Posterior vena cava (tissue), 2 donors: ENCODE measurements around the gene MOGAT3. TPM values are rescaled to one million over a fixed set of nuclear protein-coding genes. Genes with fewer than 3 reads are reported as not detected.

ENCODE experiments used
- DNase-seq: peaks from one replicate; pipeline ENCODE4 v3.0.0-alpha.2; 2020; ENCODE audit warnings: low spot score
- intact Hi-C, 2 donors: fragments of 100-400 bp; cut with DNase I; formaldehyde crosslinking; loops; one replicate each; pipeline versions ENCODE4 v1.14.1 to v1.14.2; 2022 to 2023
- total RNA-seq, 2 donors: library from RNA; stranded (reverse); fragmentation: NEBNext Ultra II Directional; extraction: Animal tissue kit (Norgen Biotek cat#: 25700); gene quantifications; one replicate each; pipeline ENCODE4 v1.2.1, GENCODE V29; 2021
- donor health status: DM: yes; HTN: yes; CAD: no.
- donor health status: DM: yes; HTN: yes; CAD: no.

Gene MOGAT3
- total RNA-seq, 2 donors from 2014 or later, result not detected

DNA sequence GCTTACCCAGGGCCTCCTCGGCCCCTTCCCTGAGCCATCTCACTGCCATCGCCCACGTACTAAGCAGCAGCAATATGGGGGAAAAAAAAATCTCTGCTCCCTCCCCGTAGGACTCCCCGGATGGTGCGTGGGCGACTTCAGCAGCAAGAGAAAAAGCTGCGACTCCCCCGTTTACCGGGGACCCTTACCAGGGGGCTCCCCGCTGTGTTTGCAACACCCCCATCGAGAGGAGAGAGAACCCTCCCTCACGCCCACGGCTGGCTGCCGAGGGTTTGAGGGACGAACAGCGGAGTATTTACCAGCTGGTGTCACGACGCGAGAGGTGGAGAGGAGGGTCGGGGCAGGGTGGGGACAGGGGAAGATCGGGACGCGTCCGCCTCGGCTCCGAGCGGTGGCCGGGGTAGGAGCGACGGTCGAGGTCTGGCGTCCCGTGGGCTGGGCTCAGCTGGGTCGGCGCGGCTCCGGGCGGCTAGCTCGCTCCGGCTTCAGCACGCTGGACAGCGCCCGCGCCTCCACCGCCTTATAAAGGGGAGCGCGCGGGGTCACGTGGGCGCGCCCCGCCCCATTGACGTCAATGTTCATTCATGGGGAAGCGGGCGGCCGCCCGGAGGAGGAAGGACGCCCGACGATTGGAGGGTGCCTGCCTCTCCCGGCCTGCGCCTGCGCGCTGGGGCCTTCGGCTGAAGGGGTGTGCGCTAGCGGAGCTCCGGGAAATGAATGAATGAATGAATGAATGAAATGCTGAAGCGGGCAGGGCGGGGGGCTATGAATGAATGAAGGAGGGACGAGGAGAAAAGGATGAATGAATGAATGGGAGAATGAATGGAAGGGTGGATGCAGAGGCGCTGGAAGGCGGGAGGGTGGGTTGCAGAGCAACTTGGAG is 35.5 kb downstream of the MOGAT3 start, which contains the start of gene VGF:
VGF (minus strand) TSS at position 495 of the 883 bp plus-strand sequence. CDS start 726 bp downstream, outside the sequence.
- peak; percentile 98 for DNase-seq

DNA sequence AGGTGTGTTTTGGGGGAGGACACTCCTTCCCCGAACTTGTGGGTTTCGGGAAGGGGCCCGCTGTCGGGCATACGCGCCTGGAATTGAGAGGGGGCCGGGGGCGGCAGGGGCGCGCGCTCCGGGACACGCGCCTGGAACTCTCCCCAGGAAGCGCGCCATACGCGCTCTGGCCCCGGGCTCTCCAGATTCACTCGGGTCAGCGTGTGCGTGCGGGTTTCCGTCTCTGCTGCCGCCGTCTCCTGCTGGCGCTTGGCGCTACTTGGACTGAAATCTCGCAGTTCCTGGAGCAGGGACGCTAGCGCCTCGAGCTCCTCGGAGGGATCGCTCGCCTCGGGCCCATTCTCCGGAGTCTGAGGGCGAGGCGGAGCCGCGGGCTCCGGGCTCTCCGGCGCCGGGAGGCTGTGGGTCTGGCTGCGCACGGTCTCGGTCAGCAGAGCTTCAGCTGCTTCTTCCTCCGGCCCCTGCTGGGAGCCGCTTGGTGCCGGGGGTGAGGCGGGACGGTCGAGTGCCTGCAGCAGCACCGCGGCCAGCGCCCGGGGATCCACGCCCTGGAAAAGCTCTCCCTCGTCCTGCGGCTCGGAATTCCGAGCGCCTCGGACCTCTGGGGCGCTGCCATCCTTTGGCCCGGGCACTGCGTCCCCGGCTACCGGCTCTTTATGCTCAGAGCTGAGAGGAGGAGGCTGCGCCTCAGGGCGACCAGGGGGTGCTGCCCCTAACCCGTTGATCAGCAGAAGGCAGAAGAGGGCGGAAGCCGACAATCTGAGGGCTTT is 36.6 kb downstream of the MOGAT3 start:
- intact Hi-C loops, result loop anchor here (5.0 to 10.0 kb wide), 2 partner anchors 111 to 718 kb away; no protein-coding TSS in a partner anchor
- no peak for DNase-seq

More for the DNA sequence above, 35.5 kb downstream of the MOGAT3 start, which contains the start of gene VGF:
- intact Hi-C loops, result loop anchor here in 1 of 2 donors (10.0 kb wide), 1 partner anchor 109 kb away; no protein-coding TSS in a partner anchor

DNA sequence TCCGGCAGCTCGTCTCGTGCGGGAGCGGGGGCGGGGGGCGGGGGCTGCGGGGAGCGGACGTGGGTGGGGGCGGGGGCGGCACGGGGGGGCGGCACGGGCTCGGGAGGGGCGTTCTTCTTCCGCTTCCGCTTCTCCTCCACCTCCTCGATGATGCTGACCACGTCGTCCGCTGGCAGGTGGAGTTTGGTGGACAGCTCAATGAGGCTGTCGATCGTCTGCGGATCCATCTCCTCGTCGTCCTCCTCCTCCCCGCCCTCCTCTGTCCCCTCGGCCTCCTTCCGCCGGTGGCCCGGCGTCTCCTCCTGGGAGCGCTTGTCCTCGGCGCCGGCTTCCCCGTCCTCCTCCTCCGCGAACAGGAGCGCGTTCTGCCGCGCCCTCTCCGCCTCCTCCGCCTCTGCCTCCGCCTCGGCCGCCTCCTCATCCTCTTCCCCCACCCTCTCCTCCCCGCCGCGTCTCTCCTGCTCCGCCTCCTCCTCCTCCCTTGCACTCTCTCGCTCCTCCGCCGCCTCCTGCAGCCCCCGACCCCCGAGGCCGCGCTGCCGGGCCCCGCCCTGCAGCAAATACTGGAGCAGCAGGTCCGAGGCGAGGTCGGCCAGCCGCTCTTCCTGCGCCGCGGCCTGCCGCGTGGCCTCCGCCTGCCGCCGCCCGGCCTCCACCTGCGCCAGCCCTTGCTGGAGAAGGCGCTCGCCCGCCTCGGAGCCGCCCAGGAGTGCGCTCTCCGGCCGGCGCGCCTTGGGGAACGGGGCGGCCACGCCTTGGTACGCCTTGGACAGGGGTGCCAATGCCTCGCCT is 37.4 kb downstream of the MOGAT3 start:
- DNase-seq, result no peak

DNA sequence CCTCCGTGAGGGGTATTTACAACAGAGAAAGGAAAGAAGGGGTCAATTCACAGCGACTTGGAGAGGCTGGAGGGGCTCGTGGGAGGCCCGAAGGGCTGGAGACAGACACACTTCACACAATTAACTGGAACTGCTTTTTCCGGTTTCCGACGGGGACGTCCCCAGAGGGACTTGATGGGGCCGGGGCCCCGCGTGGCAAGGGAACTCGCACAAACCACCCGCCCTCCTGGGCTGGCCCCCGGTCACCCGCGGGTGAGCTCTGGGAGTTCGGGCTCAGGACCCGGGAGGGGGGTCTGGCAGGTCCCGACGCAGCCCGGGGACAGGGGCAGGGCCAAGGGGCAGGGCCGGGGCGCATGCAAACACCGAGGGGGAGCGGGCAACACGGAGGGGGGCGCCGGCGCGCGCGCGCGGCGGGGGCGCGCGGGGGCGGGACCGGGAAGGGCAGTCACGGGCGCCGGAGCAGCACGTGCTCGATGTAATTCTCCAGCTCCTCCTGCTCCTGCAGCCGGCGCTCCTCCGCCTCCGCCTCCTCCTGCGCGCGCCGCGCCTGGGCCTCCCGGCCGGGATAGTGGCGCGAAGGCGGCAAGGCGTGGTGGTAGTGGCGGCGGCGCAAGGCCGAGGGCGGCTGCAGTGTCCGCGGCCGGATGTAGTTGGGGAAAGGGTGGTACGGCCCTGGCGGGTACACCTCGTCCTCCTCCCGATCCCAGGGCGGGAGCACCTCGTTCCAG is 38.1 kb downstream of the MOGAT3 start:
- intact Hi-C loops, result loop anchor here (5.0 to 10.0 kb wide), 2 partner anchors 112 to 720 kb away; no protein-coding TSS in a partner anchor
- no peak for DNase-seq

More for the DNA sequence above, 37.4 kb downstream of the MOGAT3 start:
- intact Hi-C loops, result loop anchor here (5.0 to 10.0 kb wide), 2 partner anchors 111 to 719 kb away; no protein-coding TSS in a partner anchor

DNA sequence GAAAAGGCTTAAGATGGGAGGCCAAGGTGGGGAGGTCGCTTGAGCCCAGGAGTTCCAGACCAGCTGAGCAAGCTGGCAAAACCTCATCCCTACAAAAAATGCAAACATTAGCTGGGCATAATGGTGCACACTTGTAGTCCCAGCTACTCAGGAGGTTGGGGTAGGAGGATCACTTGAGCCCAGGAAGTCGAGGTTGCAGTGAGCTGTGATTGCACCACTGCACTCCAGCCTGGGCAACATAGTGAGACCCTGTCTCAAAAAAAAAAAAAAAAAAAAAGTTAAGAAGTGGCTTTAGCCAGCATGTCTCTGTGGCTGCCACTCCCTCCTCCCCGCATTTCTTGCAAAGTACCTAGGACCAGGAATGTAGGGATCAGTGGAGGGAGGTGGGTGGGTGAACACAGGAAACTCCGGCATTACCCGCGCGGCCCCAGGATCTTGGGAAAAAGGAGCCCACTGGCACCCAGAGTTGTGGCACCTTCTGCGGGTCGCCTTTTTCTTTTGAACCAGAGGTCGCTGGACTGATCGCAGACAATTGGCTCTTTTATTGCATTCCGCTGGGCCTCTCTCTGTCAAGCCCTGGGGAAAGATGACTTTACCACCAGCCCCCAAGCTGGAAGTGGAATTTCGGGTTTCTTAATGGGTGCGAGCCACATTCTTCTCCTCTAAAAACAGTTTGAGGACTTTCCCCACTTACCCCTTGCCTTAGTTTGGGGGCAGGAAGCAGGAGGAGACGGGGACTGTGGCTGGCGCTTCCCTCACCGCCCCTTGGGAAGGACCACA is 39.0 kb downstream of the MOGAT3 start:
- intact Hi-C loops, result loop anchor here (5.0 to 10.0 kb wide), 2 partner anchors 113 to 720 kb away; no protein-coding TSS in a partner anchor
- no peak for DNase-seq

DNA sequence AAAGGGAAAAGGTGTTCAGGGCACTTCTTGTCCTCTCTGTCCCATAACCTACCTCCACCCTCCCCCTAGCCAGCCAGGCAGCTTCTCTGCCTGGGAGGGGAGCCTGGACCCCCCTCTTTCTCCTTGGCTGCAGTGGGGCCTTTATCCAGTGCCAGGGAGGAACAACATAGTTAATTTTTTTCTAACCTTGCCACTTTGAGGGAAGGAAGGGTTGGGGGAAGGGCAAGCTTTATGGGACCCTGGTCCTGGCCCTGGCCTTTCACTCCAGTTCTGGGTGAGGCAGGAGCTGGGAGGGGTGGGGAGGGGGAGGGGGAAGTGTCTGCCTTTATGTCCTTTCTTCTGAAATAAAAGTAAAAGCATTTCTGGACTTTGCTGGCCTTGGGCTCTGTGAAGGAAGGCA is 39.9 kb downstream of the MOGAT3 start:
- DNase-seq, result no peak
- intact Hi-C loops, result loop anchor here (5.0 to 10.0 kb wide), 2 partner anchors 114 to 721 kb away; no protein-coding TSS in a partner anchor

DNA sequence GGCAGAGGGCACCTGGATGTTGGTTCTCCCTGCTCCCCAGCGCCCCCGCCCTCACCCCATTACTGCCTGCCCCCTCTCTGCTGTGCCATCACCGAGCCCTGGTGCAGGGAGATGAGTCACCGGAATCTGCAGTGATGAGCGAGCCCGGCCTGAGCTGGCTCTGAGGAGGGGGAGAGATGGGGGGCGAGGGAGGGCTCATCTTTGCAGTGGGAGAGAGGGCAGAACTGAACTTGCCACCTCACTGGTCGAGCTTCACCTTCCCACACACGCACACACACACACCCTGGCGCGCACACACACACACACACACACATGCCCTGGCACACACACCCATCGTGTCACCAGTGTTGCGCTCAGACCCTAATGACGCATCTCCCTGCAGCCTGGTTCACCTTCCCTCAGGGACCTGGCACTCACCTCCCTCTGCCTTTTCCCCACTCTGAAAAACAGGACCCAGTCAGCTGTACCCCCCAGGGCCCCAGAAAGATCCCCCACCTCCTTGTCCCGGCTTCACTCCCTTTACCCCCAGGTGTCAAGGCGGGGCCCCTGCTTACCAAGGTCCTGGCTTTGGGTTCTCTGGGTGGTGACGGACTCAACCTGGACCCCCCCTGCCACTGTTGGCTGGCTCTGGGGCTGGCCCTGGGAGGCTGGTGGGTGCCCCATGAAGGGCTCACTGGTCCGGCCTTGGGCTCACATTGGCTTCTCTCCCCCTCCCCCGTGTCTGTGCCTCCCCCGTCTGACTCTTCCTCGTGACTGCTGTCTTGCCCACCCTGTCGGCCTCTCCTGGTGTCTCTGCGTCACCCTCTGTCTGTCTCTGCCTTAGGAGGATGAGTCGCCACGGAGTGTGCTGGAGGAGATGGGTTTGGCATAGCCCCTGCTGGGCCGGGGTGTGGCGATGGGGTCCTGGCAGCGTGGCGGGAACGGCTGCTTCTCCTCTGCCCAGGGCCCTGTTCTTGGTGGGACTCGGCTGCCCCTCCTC is 40.9 kb downstream of the MOGAT3 start:
- intact Hi-C loops, result loop anchor here (5.0 to 10.0 kb wide), 2 partner anchors 115 to 722 kb away; no protein-coding TSS in a partner anchor
- no peak for DNase-seq

DNA sequence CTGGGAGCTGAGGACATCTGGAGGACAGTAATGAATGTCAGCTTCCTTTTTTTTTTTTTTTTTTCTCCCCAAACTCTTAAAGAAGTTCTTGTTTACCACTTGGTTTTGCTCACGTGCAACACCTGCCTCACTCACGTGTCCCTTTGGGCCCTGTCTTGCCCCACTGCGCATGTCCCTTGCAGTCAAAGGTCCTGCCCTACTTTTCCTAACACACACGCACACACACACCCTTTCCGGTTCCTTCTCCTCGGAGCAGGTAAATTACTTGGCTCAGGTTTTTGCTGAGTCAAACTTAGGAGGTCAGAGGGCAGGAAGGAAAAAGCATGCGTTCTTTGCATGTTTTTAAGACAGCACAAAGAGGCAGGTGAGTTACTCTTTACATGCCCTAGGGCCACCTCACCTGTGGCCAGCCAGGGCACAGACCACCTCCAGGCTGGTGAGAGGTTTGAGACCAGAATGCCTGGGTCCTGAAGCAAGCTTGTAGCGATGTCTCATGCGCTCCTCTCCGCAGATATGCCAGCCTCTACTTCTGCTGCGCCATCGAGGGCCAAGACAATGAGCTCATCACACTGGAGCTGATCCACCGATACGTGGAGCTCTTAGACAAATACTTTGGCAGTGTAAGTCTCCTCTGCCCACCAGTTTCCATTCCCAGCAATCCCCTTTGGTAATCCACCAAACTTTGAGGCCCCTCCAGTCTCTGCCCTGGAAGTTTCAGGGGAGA is 43.8 kb downstream of the MOGAT3 start:
- no peak for DNase-seq
- intact Hi-C loops, result no loop called here

DNA sequence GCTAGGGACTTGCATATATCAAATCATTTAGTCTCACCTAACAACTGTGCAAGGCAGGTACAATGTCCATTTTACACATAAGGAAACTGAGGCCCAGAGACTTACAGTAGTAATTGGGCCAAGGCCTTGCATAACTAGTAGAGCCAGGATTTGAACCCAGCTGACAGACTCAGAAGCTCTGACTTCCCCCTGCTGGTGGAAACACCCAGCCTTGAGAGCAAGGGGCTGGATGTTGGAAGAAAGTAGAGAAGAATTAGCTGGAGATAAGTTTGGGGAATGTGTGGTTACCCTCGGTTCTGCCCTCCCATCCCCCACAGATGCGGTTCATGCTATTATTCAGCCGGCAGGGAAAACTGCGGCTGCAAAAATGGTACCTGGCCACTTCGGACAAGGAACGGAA is 44.6 kb downstream of the MOGAT3 start:
- DNase-seq, result no peak
- intact Hi-C loops, result no loop called here

DNA sequence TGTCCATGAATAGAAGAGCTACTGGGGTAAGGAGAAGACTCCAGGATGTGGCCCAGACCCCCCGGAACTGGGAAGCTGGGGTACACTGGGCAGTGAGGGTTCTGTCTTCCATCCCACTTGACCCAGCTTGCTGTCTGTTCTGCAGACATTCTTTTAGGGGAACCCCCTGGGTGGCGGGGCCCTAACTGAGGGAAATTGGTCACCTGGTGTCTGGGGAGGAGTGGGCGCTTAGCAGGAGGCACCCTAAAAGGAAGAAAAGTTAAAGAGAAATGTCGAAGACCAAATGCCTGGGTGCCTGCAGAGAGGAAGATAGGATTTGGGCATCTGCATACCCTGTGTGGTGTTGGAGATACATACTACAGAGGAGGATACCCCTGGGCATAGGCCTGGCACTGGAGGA is 45.5 kb downstream of the MOGAT3 start:
- intact Hi-C loops, result no loop called here
- DNase-seq, result no peak

DNA sequence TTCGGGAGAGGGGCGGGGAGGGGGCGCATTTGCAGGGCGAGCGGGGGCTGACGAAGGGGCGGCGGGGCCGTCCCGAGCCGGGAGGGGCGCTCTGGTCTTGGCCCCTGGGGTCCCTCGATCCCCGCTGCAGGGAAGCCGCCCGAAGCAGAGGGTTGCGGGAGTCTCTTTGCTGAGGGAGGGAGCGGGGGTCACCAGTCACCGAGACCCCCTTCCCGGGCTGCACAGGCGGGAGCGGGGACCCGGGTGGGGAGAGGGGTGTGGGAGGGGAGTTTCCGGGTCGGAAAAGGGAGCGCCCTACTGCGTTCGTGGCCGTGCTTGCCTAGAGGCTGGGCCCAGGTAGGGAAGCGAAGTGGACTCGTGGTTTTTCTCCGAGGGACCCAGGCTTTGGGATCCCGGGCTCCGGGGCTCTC is 46.1 kb downstream of the MOGAT3 start:
- no peak for DNase-seq

DNA sequence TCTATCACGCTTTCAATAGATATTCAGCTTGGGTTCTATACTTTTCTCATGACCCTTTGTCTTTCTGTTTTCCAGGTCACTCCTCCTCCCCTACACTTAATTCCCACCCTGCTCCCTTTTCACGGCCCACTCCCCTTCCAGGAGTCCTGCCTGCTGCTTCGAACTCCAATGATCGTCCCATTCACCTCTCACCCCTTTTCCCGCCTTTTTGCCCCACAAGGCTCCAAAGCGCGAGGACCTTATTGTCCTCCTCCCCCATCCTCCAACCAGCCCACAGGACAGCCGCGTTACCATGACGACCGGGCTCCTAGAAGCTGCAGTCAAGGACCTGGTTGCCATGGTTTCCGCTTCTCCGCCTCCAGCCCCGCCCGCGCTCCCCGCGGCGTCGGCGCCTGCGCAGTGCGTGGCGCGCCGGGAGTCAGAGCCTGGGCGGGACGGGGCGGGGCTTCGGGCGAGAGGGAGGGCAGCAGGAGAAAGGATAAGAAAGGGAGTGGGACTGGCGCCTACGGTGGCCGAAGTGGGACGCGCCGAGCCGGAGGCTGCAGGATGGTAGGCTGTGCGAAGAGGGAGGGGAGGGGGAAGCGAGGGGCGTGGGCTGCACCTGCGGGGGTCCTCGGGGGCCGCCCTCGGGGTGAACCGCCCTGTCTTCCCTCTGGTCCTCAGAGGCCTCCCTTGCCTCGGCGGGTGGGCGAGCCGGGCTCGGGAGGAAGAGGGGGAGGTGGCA is 46.7 kb downstream of the MOGAT3 start, which contains the start of gene AP1S1:
AP1S1 (plus strand) TSS at position 508 of the 724 bp plus-strand sequence; CDS start at position 547, 39 bp downstream.
- peak; percentile 98 for DNase-seq
- intact Hi-C loops, result no loop called here

More for the DNA sequence above, 46.1 kb downstream of the MOGAT3 start:
- intact Hi-C loops, result no loop called here

DNA sequence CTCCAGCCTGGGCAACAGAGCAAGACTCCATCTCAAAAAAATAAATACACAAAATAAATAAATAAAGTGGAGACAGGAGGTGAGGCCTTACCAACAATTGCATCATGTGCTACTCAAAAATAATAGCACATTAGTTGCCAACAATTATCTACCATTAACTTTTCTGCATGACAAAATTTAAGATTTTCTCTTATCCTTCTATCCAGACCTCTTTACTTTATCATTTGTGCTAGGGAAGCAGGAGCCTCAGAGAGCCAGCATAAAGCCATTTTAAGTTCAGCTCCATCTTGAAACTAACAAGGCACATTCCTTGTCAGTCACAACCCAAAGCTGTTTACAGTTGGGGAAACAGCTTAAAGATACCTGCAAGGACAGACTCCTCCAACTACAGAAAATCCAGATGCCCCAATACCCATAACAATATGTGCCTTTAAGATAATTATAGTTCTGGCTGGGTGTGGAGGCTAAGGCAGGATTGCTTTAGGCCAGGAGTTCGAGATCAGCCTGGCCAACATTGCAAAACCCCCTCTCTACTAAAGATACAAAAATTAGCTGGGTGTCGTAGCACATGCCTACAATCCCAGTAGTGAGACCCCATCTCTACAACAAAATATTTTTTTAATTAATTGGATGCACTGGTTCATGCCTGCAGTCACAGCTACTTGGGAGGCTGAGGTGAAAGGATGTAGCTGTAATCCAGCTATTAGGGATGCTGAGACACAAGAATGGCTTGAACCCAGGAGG is 48.8 kb downstream of the MOGAT3 start:
- DNase-seq, result no peak
- intact Hi-C loops, result no loop called here
